Neural progenitor cell (in vitro differentiated cells): ENCODE data around the gene ACSL4.

Experiments used
- EZH2 ChIP-seq: fragments of 200-600 bp; sonication (generic); IDR thresholded peaks from 2 replicates; pipeline ENCODE4 v1.6.1; 2017; ENCODE audit warnings: antibody characterized with exemption, mild to moderate bottlenecking, moderate library complexity
- TF ChIP-seq, protein P1 (sequence below): fragments of 200-600 bp; sonication (generic); IDR thresholded peaks from 2 replicates; pipeline ENCODE4 v1.5.1; 2017; ENCODE audit warnings: antibody characterized with exemption, mild to moderate bottlenecking

GRCh38 chrX:109619771-109620170, 113.3 kb downstream of the ACSL4 start:
- TF ChIP-seq, protein P1, sequence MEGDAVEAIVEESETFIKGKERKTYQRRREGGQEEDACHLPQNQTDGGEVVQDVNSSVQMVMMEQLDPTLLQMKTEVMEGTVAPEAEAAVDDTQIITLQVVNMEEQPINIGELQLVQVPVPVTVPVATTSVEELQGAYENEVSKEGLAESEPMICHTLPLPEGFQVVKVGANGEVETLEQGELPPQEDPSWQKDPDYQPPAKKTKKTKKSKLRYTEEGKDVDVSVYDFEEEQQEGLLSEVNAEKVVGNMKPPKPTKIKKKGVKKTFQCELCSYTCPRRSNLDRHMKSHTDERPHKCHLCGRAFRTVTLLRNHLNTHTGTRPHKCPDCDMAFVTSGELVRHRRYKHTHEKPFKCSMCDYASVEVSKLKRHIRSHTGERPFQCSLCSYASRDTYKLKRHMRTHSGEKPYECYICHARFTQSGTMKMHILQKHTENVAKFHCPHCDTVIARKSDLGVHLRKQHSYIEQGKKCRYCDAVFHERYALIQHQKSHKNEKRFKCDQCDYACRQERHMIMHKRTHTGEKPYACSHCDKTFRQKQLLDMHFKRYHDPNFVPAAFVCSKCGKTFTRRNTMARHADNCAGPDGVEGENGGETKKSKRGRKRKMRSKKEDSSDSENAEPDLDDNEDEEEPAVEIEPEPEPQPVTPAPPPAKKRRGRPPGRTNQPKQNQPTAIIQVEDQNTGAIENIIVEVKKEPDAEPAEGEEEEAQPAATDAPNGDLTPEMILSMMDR = no peak
- TF ChIP-seq EZH2 = no peak
